ENCODE measurements around the gene ST7. TPM values are rescaled to one million over a fixed set of nuclear protein-coding genes. Genes with fewer than 3 reads are reported as not detected.

The ST7 gene
- total and polyA plus RNA-seq, 2 donors (not counting 1 experiment from before 2014, with no cell fraction given) = 2.3 to 4.6 TPM

- Histone ChIP-seq H3K4me1 (ENCODE audit: control insufficient read depth in 2 of 2, insufficient read depth in 2 of 2, low read length in 2 of 2) (no peaks in the 10 kb centered on the region), H3K36me3 (replicated peaks in 1 of 2; ENCODE audit: control extremely low read depth in 1 of 2, control insufficient read depth in 1 of 2, extremely low read depth in 1 of 2, insufficient read depth in 2 of 2, low read length in 1 of 2) (no peaks in the 10 kb centered on the region), H3K9me3 (ENCODE audit: control extremely low read depth in 1 of 3, control insufficient read depth in 2 of 3, insufficient read depth in 1 of 3, low read length in 2 of 3) (no peaks in the 10 kb centered on the region), H2AFZ (ENCODE audit: insufficient read depth, low read depth, low read length, poor library complexity, severe bottlenecking) (no peak overlapping the region), H3K27me3 (replicated peaks in 1 of 4; ENCODE audit: control extremely low read depth in 1 of 4, control insufficient read depth in 3 of 4, insufficient read depth in 4 of 4, low read length in 3 of 4) (peaks cover 0 to 3% (median 0%) of the 10 kb centered on the region in 4 experiments), H3K4me3 (ENCODE audit: control extremely low read depth in 1 of 5, extremely low read depth in 1 of 5, insufficient read depth in 1 of 5, low read depth in 2 of 5, low read length in 4 of 5) (no peak overlapping the region), H3K79me2 (ENCODE audit: control insufficient read depth, insufficient read depth, low read length) (no peaks in the 10 kb centered on the region), H3K27ac (ENCODE audit: low read length in 2 of 2) (no peak overlapping the region), H4K20me1 (ENCODE audit: control insufficient read depth, insufficient read depth, low read length, poor library complexity, severe bottlenecking) (no peaks in the 10 kb centered on the region), H3K9ac (ENCODE audit: low read length) (no peak overlapping the region), H3K4me2 (replicated peaks; ENCODE audit: low read depth, low read length, poor library complexity, severe bottlenecking) (no peak overlapping the region)
- intact Hi-C loops (cut with micrococcal nuclease) = no loop called here
- DNase-seq = no peak
- no peak for TF ChIP-seq EZH2 (IDR thresholded peaks at IDR 0.05; ENCODE audit: borderline replicate concordance, insufficient read depth, low read depth, low read length, poor library complexity, severe bottlenecking)
- ChIA-PET CTCF (no interaction called here), POLR2A (no interaction called here)
- no peak for ATAC-seq (ENCODE audit: low read depth)
- H3K9me3 Mint-ChIP-seq (ENCODE audit: insufficient read depth) = no peaks in the 10 kb centered on the region
- WGBS (ENCODE audit: insufficient coverage) = no CpG with 5 or more reads among the region's 2 CpGs
- H3K4me3 Mint-ChIP-seq = no peak overlapping the region
- H3K4me1 Mint-ChIP-seq = no peaks in the 10 kb centered on the region
- no peak overlapping the region for H3K27ac Mint-ChIP-seq
- no peaks in the 10 kb centered on the region for H3K27me3 Mint-ChIP-seq
Measured at GRCh38 chr7:117041007-117041406, 87.7 kb downstream of the ST7 start.

GRCh38 chr7:117041822-117042221 is 88.5 kb downstream of the ST7 start:
- H3K27me3 Mint-ChIP-seq = no peaks in the 10 kb centered on the region
- ChIA-PET CTCF (no interaction called here), POLR2A (no interaction called here)
- no peaks in the 10 kb centered on the region for H3K9me3 Mint-ChIP-seq (ENCODE audit: insufficient read depth)
- Histone ChIP-seq H2AFZ (ENCODE audit: insufficient read depth, low read depth, low read length, poor library complexity, severe bottlenecking) (no peak overlapping the region), H3K4me1 (ENCODE audit: control insufficient read depth in 2 of 2, insufficient read depth in 2 of 2, low read length in 2 of 2) (no peaks in the 10 kb centered on the region), H3K36me3 (replicated peaks in 1 of 2; ENCODE audit: control extremely low read depth in 1 of 2, control insufficient read depth in 1 of 2, extremely low read depth in 1 of 2, insufficient read depth in 2 of 2, low read length in 1 of 2) (no peaks in the 10 kb centered on the region), H3K4me2 (replicated peaks; ENCODE audit: low read depth, low read length, poor library complexity, severe bottlenecking) (no peak overlapping the region), H3K9ac (ENCODE audit: low read length) (no peak overlapping the region), H3K79me2 (ENCODE audit: control insufficient read depth, insufficient read depth, low read length) (no peaks in the 10 kb centered on the region), H3K27ac (ENCODE audit: low read length in 2 of 2) (no peak overlapping the region), H3K9me3 (ENCODE audit: control extremely low read depth in 1 of 3, control insufficient read depth in 2 of 3, insufficient read depth in 1 of 3, low read length in 2 of 3) (no peaks in the 10 kb centered on the region), H3K4me3 (ENCODE audit: control extremely low read depth in 1 of 5, extremely low read depth in 1 of 5, insufficient read depth in 1 of 5, low read depth in 2 of 5, low read length in 4 of 5) (no peak overlapping the region), H4K20me1 (ENCODE audit: control insufficient read depth, insufficient read depth, low read length, poor library complexity, severe bottlenecking) (no peaks in the 10 kb centered on the region), H3K27me3 (replicated peaks in 1 of 4; ENCODE audit: control extremely low read depth in 1 of 4, control insufficient read depth in 3 of 4, insufficient read depth in 4 of 4, low read length in 3 of 4) (peaks cover 0 to 7% (median 0%) of the 10 kb centered on the region in 4 experiments)
- WGBS (ENCODE audit: insufficient coverage) = 96% methylated on average over 2 of the region's 3 CpGs
- no peaks in the 10 kb centered on the region for H3K4me1 Mint-ChIP-seq
- no peak overlapping the region for H3K27ac Mint-ChIP-seq
- DNase-seq (no peak), ATAC-seq (ENCODE audit: low read depth) (no peak)
- H3K4me3 Mint-ChIP-seq = no peak overlapping the region
- TF ChIP-seq CTCF (IDR thresholded peaks at IDR 0.05) (no peak), EZH2 (IDR thresholded peaks at IDR 0.05; ENCODE audit: borderline replicate concordance, insufficient read depth, low read depth, low read length, poor library complexity, severe bottlenecking) (no peak)
- intact Hi-C loops (cut with micrococcal nuclease) = no loop called here
